ENCODE results near the gene VPS52.

Gene VPS52

GRCh38 chr6:33271468-33272274 lies at the start of gene VPS52, which contains the start of gene RPS18:
VPS52 (minus strand) TSS chr6:33271876; CDS start chr6:33271675, 201 bp downstream.
RPS18 (plus strand) TSS chr6:33272075; CDS start chr6:33272120, 45 bp downstream.
- in situ Hi-C loops (cut with MboI; ENCODE audit: low sequenced_read_pairs), result no loop called here

GRCh38 chr6:33321227-33321626 lies 49.6 kb upstream of the VPS52 start:
- in situ Hi-C loops (cut with MboI; ENCODE audit: low sequenced_read_pairs), result no loop called here

GRCh38 chr6:33320315-33321181 lies 48.9 kb upstream of the VPS52 start:
- in situ Hi-C loops (cut with MboI; ENCODE audit: low sequenced_read_pairs), result no loop called here

- in situ Hi-C loops (cut with MboI; ENCODE audit: low sequenced_read_pairs), result no loop called here
Observed at GRCh38 chr6:33319939-33320314, 48.3 kb upstream of the VPS52 start.

GRCh38 chr6:33318426-33319073 lies 46.9 kb upstream of the VPS52 start:
- in situ Hi-C loops (cut with MboI; ENCODE audit: low sequenced_read_pairs), result no loop called here

- in situ Hi-C loops (cut with MboI; ENCODE audit: low sequenced_read_pairs), result no loop called here
Observed at GRCh38 chr6:33317669-33318425, 46.2 kb upstream of the VPS52 start, which contains the start of gene ZBTB22. ZBTB22 (minus strand) TSS chr6:33317744; CDS start chr6:33316916, 828 bp downstream.

- in situ Hi-C loops (cut with MboI; ENCODE audit: low sequenced_read_pairs), result no loop called here
Observed at GRCh38 chr6:33317419-33317668, 45.7 kb upstream of the VPS52 start.

GRCh38 chr6:33316603-33317418 lies 45.1 kb upstream of the VPS52 start:
- in situ Hi-C loops (cut with MboI; ENCODE audit: low sequenced_read_pairs), result no loop called here

GRCh38 chr6:33315793-33316602 lies 44.3 kb upstream of the VPS52 start:
- in situ Hi-C loops (cut with MboI; ENCODE audit: low sequenced_read_pairs), result no loop called here

GRCh38 chr6:33314943-33315792 lies 43.5 kb upstream of the VPS52 start:
- in situ Hi-C loops (cut with MboI; ENCODE audit: low sequenced_read_pairs), result no loop called here

- in situ Hi-C loops (cut with MboI; ENCODE audit: low sequenced_read_pairs), result no loop called here
Observed at GRCh38 chr6:33314515-33314942, 42.9 kb upstream of the VPS52 start.

GRCh38 chr6:33313709-33314514 lies 42.2 kb upstream of the VPS52 start, which contains the start of gene TAPBP:
TAPBP (minus strand) TSS chr6:33314078; CDS start chr6:33314041, 37 bp downstream.
- in situ Hi-C loops (cut with MboI; ENCODE audit: low sequenced_read_pairs), result no loop called here

GRCh38 chr6:33313105-33313708 lies 41.5 kb upstream of the VPS52 start:
- in situ Hi-C loops (cut with MboI; ENCODE audit: low sequenced_read_pairs), result no loop called here

- in situ Hi-C loops (cut with MboI; ENCODE audit: low sequenced_read_pairs), result no loop called here
Observed at GRCh38 chr6:33312361-33313104, 40.9 kb upstream of the VPS52 start.

- in situ Hi-C loops (cut with MboI; ENCODE audit: low sequenced_read_pairs), result no loop called here
Observed at GRCh38 chr6:33306356-33306755, 34.7 kb upstream of the VPS52 start.

GRCh38 chr6:33305052-33305451 lies 33.4 kb upstream of the VPS52 start:
- in situ Hi-C loops (cut with MboI; ENCODE audit: low sequenced_read_pairs), result no loop called here
